HCT116 (cell line): Measurements from ENCODE around the gene SPATA2L. TPM values are rescaled to one million over a fixed set of nuclear protein-coding genes. Genes with fewer than 3 reads are reported as not detected.

Experiments used
- ATAC-seq: fragments of 200-7000 bp; cut with Tn5 transposase; 2 replicates; pipeline ENCODE4 v1.9.1; 2020; ENCODE audit warnings: mild to moderate bottlenecking, moderate library complexity
- BruUV-seq: library from RNA; stranded (reverse); fragments of 400-500 nt; replicated peaks from 2 replicates; lab custom pipeline; 2021; lab: Mats Ljungman, UMichigan
- CTCF ChIA-PET: fragments of 300-600 bp; sonication (Branson Sonifier 250); formaldehyde crosslinking; loops from one replicate; lab custom pipeline; 2021; ENCODE audit warnings: antibody characterized with exemption; lab: Charles Lee
- POLR2A ChIA-PET: fragments of 300-600, 350-600 bp; sonication (Branson Sonifier 250); formaldehyde crosslinking; loops from one replicate; lab custom pipeline; 2021; ENCODE audit warnings: antibody characterized with exemption; lab: Charles Lee
- RAD21 ChIA-PET, 2 experiments: fragments of 300-600 bp; sonication (Branson Sonifier 250); formaldehyde crosslinking; loops; one replicate each; lab custom pipeline; 2023; ENCODE audit warnings: low total read pairs in 2 of 2; ENCODE audit not compliant: uncharacterized antibody in 2 of 2, unreplicated experiment in 2 of 2, low non-redundant PET in 1 of 2; lab: Charles Lee
- DNase-seq: peaks from one replicate; pipeline ENCODE4 v3.0.0-alpha.2; 2010; ENCODE audit warnings: low read depth, low spot score
- H2AFZ ChIP-seq: fragments of 200-600 bp; shearing (Covaris generic), sonication (generic); 2 replicates; pipeline ENCODE4 v1.6.1; 2017; ENCODE audit warnings: low read depth, mixed run types, mixed read lengths, antibody characterized with exemption, low read length; ENCODE audit not compliant: poor library complexity, severe bottlenecking
- H3K27ac ChIP-seq: 2 replicates; pipeline ENCODE4 v1.5.1; 2012; ENCODE audit warnings: low read depth, low read length
- H3K27me3 ChIP-seq: fragments of 200-600 bp; sonication (generic); 2 replicates; pipeline ENCODE4 v1.6.1; 2016; ENCODE audit warnings: mixed run types, low read length, mixed read lengths; ENCODE audit not compliant: insufficient read depth
- H3K36me3 ChIP-seq, 2 experiments: fragments of 200-500 bp in 1 of 2; fragments of 200-600 bp in 1 of 2; sonication (Bioruptor generic) in 1 of 2; sonication (generic) in 1 of 2; 2 replicates each; pipeline versions ENCODE4 v1.5.1 to v1.6.1; 2014 to 2016; ENCODE audit warnings: low read length in 2 of 2, inconsistent platforms in 1 of 2, mixed read lengths in 1 of 2, mixed run types in 1 of 2; ENCODE audit not compliant: insufficient read depth in 2 of 2, control insufficient read depth in 1 of 2
- H3K4me1 ChIP-seq, 2 experiments: fragments of 200-600 bp in 1 of 2; sonication (generic) in 1 of 2; 2 replicates each; pipeline versions ENCODE4 v1.5.1 to v1.6.1; 2012 to 2017; ENCODE audit warnings: low read length in 2 of 2, inconsistent platforms in 1 of 2, mild to moderate bottlenecking in 1 of 2, mixed read lengths in 1 of 2, mixed run types in 1 of 2, moderate library complexity in 1 of 2; ENCODE audit not compliant: insufficient read depth in 2 of 2, control insufficient read depth in 1 of 2
- H3K4me2 ChIP-seq: fragments of 200-600 bp; sonication (generic); 2 replicates; pipeline ENCODE4 v1.6.1; 2017; ENCODE audit warnings: mixed run types, low read length, mixed read lengths
- H3K4me3 ChIP-seq, 2 experiments: fragments of 200-600 bp in 1 of 2; sonication (generic) in 1 of 2; replicated peaks in 1 of 2; 2 replicates each; pipeline ENCODE4 v1.5.1; 2011 to 2016; ENCODE audit warnings: low read length in 2 of 2, control low read depth in 1 of 2, low read depth in 1 of 2, mild to moderate bottlenecking in 1 of 2, mixed read lengths in 1 of 2, mixed run types in 1 of 2
- H3K79me2 ChIP-seq: fragments of 200-600 bp; sonication (generic); 2 replicates; pipeline ENCODE4 v1.6.1; 2017; ENCODE audit warnings: mild to moderate bottlenecking, mixed run types, low read length, moderate library complexity, mixed read lengths; ENCODE audit not compliant: insufficient read depth
- H3K9ac ChIP-seq: fragments of 200-600 bp; sonication (generic); 2 replicates; pipeline ENCODE4 v1.6.1; 2016; ENCODE audit warnings: low read length, mixed read lengths
- H3K9me2 ChIP-seq: fragments of 200-600 bp; sonication (generic), shearing (Covaris generic); 2 replicates; pipeline ENCODE4 v1.6.1; 2017; ENCODE audit warnings: mixed run types, mild to moderate bottlenecking, moderate library complexity; ENCODE audit not compliant: insufficient read depth
- H3K9me3 ChIP-seq, 2 experiments: fragments of 200-500 bp in 1 of 2; fragments of 200-600 bp in 1 of 2; sonication (Bioruptor generic) in 1 of 2; sonication (generic) in 1 of 2; 2 replicates each; pipeline ENCODE4 v1.6.1; 2014 to 2017; ENCODE audit warnings: low read length in 2 of 2, mixed read lengths in 2 of 2, inconsistent platforms in 1 of 2, low read depth in 1 of 2, mild to moderate bottlenecking in 1 of 2, mixed run types in 1 of 2, moderate library complexity in 1 of 2; ENCODE audit not compliant: control insufficient read depth in 1 of 2, insufficient read depth in 1 of 2
- H4K20me1 ChIP-seq: fragments of 200-600 bp; sonication (generic), shearing (Covaris generic); 2 replicates; pipeline ENCODE4 v1.6.1; 2017; ENCODE audit warnings: mixed run types, mild to moderate bottlenecking, moderate library complexity; ENCODE audit not compliant: insufficient read depth
- ELF1 ChIP-seq: IDR thresholded peaks from 2 replicates; pipeline ENCODE4 v1.6.1; 2012; ENCODE audit warnings: low read depth, borderline replicate concordance
- MAX ChIP-seq: IDR thresholded peaks from 2 replicates; pipeline ENCODE4 v1.6.1; 2012
- POLR2A ChIP-seq: IDR thresholded peaks from 2 replicates; pipeline ENCODE4 v1.7.0; 2011; ENCODE audit warnings: borderline replicate concordance; ENCODE audit not compliant: insufficient read depth, insufficient read length; ENCODE audit errors: extremely low read depth
- POLR2AphosphoS5 ChIP-seq: IDR thresholded peaks from 2 replicates; pipeline ENCODE4 v1.6.1; 2011; ENCODE audit warnings: mild to moderate bottlenecking, low read depth, low read length, moderate library complexity
- SIN3A ChIP-seq: IDR thresholded peaks from 2 replicates; pipeline ENCODE4 v1.6.1; 2012; ENCODE audit warnings: low read depth
- SP1 ChIP-seq: IDR thresholded peaks from 2 replicates; pipeline ENCODE4 v1.6.1; 2012; ENCODE audit warnings: low read depth
- SRF ChIP-seq: IDR thresholded peaks from 2 replicates; pipeline ENCODE4 v1.6.1; 2012; ENCODE audit warnings: low read depth
- TCF7L2 ChIP-seq: IDR thresholded peaks from 2 replicates; pipeline ENCODE4 v1.7.0; 2011; ENCODE audit warnings: borderline replicate concordance, inconsistent platforms; ENCODE audit not compliant: insufficient read depth, insufficient read length; ENCODE audit errors: extremely low read depth
- YY1 ChIP-seq: IDR thresholded peaks from 2 replicates; pipeline ENCODE4 v1.6.1; 2011; ENCODE audit warnings: low read length, low read depth, moderate library complexity, mild to moderate bottlenecking; ENCODE audit not compliant: insufficient replicate concordance; ENCODE audit errors: extremely low read depth
- ZBTB33 ChIP-seq: IDR thresholded peaks from 2 replicates; pipeline ENCODE4 v1.6.1; 2011; ENCODE audit warnings: mild to moderate bottlenecking, low read length, moderate library complexity; ENCODE audit not compliant: insufficient replicate concordance; ENCODE audit errors: extremely low read depth
- ZFX ChIP-seq: fragments of 450-650 bp; IDR thresholded peaks from 2 replicates; pipeline ENCODE4 v1.6.1; 2017
- intact Hi-C: fragments of 100-400 bp; cut with micrococcal nuclease; formaldehyde crosslinking; loops from 2 replicates; pipeline ENCODE4 v1.10.0; 2022
- total RNA-seq: library from RNA; stranded (reverse); gene quantifications from one replicate; pipeline ENCODE4 v1.2.1, GENCODE V29; 2021; ENCODE audit not compliant: unreplicated experiment

The SPATA2L gene
- total RNA-seq, 1 experiment from 2014 or later, result 50.5 TPM

DNA sequence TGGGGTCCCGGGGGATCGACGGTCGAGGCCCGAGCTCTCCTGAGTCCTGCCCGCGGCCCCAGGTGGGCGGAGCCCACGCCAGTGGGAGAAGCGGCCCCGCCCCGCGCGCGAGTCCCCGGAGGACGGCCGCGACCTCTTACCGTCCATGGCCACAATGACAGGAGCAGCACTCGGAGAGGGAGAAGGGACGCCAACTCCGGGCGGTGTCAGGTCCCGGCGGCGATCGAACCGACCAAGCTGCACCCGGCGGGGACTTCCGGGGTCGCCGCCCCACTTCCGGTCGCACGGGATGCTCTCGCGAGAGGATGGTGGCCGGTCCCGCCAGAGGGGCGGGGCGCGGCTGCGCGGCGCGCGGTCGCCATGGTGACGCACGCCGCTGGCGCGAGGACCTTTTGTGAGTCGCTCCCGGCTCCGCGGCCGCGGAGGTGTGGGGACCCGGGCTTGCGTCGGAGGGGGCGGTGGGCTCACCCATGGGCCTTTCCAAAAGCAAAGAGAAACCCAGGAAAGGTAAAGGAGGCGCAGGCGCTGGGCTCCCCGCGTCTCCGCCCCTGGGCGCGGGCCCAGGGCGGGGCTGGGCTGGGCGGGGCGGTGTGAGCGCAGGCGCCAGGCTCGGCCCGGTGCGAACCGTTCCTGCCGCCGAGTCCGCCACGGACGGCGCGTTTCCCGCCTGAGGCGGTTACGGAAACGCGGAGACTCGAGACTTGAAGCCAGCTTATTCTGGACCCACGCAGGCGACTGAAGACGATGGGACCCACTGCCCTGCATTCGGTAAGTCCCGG, 43.9 kb downstream of the SPATA2L start, which contains the start of the genes CHMP1A and SPATA33:
Gene CHMP1A, minus strand, starts transcription at position 267 of the 779 bp plus-strand sequence. Its CDS starts 120 bp downstream, at position 147.
Gene SPATA33, plus strand, starts transcription at position 395 of the 779 bp plus-strand sequence. Its CDS starts 76 bp downstream, at position 471.
- CTCF ChIA-PET, result interaction anchor here (1.0 to 2.5 kb wide), 4 partner anchors 11 to 43 kb away, joined by 3 to 6 read pairs (median 4); partner anchors contain the start of gene SPATA2L
- Histone ChIP-seq H3K9ac (peak within 1 kb of the TSS; percentile 97), H3K4me3 (peak within 1 kb of the TSS; percentile 92 to 97), H3K27ac (peak within 1 kb of the TSS; percentile 89), H3K27me3 (no peaks in the 10 kb centered on the region), H3K36me3 (peaks cover 26 to 40% of the 10 kb centered on the region in 2 experiments), H3K4me1 (peaks cover 16 to 26% of the 10 kb centered on the region in 2 experiments; a peak in 3 of 4 replicates), H3K9me2 (no peaks in the 10 kb centered on the region), H2AFZ (peak within 1 kb of the TSS; percentile 49), H3K9me3 (no peaks in the 10 kb centered on the region), H3K79me2 (peaks cover 85% of the 10 kb centered on the region), H4K20me1 (no peaks in the 10 kb centered on the region; the same call in 1 of the 2 replicates), H3K4me2 (peak within 1 kb of the TSS; percentile 98)
- POLR2A ChIA-PET, result interaction anchor here (0.8 to 1.9 kb wide), 5 partner anchors 19 to 266 kb away, joined by 3 to 6 read pairs (median 3); partner anchors contain the start of gene TUBB3
- BruUV-seq, result no TSS peak
- RAD21 ChIA-PET, result no interaction called here
- ATAC-seq, result peak; percentile 91
- peak; percentile 80 for DNase-seq
- intact Hi-C loops, result no loop called here
- TF ChIP-seq MAX (peak; percentile 89), ELF1 (no peak; the same call in 1 of the 2 replicates), ZFX (peak; percentile 44; the same call in 1 of the 2 replicates), POLR2A (peak; percentile 89), YY1 (peak; percentile 69), SP1 (peak; percentile 9; the same call in 1 of the 2 replicates), SIN3A (peak; percentile 96), ZBTB33 (peak; percentile 97), SRF (no peak; the same call in 1 of the 2 replicates), TCF7L2 (peak; percentile 16), POLR2AphosphoS5 (peak; percentile 79)
